Brain microvascular endothelial cell (primary cell): ENCODE results near the gene UBE2H.
A peak's percentile ranks its signal among the peaks of the same experiment; 100 is the strongest.

ENCODE experiments used
- DNase-seq: peaks from one replicate; pipeline ENCODE4 v3.0.0-alpha.2; 2020
- H3K27ac ChIP-seq: fragments of 250-450 bp; sonication (Bioruptor Pico); 2 replicates; pipeline ENCODE4 v1.5.1; 2020; ENCODE audit warnings: mild to moderate bottlenecking, moderate library complexity
- H3K27me3 ChIP-seq: fragments of 250-450 bp; sonication (Bioruptor Pico); replicated peaks from 2 replicates; pipeline ENCODE4 v1.5.1; 2020; ENCODE audit warnings: mild to moderate bottlenecking
- H3K36me3 ChIP-seq: fragments of 250-450 bp; sonication (Bioruptor Pico); replicated peaks from 2 replicates; pipeline ENCODE4 v1.5.1; 2020; ENCODE audit warnings: mild to moderate bottlenecking
- H3K4me3 ChIP-seq: 2 replicates; pipeline ENCODE4 v1.5.1; 2011; ENCODE audit warnings: low read depth, mild to moderate bottlenecking, control low read depth, low read length, moderate library complexity
- in situ Hi-C: cut with HindIII; loops from 2 replicates; pipeline ENCODE4 v1.10.0; 2017; ENCODE audit warnings: low sequenced_read_pairs, low pct_ligation_motif_present
- TF ChIP-seq, protein P1 (sequence below): IDR thresholded peaks from 2 replicates; pipeline ENCODE4 v1.5.1; 2011; ENCODE audit warnings: low read depth, mild to moderate bottlenecking, moderate library complexity, low read length, control low read depth, inconsistent platforms; ENCODE audit errors: missing control alignments

UBE2H gene

GRCh38 chr7:129855935-129856717, 96.6 kb downstream of the UBE2H start:
- no peak for DNase-seq
- H3K36me3 ChIP-seq: no peaks in the 10 kb centered on the region
- peak overlapping the region; percentile 84 for H3K27ac ChIP-seq
- H3K27me3 ChIP-seq: no peaks in the 10 kb centered on the region
- H3K4me3 ChIP-seq: no peak overlapping the region
- TF ChIP-seq, protein P1, sequence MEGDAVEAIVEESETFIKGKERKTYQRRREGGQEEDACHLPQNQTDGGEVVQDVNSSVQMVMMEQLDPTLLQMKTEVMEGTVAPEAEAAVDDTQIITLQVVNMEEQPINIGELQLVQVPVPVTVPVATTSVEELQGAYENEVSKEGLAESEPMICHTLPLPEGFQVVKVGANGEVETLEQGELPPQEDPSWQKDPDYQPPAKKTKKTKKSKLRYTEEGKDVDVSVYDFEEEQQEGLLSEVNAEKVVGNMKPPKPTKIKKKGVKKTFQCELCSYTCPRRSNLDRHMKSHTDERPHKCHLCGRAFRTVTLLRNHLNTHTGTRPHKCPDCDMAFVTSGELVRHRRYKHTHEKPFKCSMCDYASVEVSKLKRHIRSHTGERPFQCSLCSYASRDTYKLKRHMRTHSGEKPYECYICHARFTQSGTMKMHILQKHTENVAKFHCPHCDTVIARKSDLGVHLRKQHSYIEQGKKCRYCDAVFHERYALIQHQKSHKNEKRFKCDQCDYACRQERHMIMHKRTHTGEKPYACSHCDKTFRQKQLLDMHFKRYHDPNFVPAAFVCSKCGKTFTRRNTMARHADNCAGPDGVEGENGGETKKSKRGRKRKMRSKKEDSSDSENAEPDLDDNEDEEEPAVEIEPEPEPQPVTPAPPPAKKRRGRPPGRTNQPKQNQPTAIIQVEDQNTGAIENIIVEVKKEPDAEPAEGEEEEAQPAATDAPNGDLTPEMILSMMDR: no peak
- in situ Hi-C loops: no loop called here

- peak; percentile 91 for DNase-seq
- H3K27me3 ChIP-seq: no peaks in the 10 kb centered on the region
- peak overlapping the region; percentile 84 for H3K27ac ChIP-seq
- no peak overlapping the region for H3K4me3 ChIP-seq
- TF ChIP-seq, protein P1: no peak
- in situ Hi-C loops: no loop called here
- H3K36me3 ChIP-seq: no peaks in the 10 kb centered on the region
These were observed 97.5 kb downstream of the UBE2H start for GRCh38 chr7:129855234-129855673.

DNA sequence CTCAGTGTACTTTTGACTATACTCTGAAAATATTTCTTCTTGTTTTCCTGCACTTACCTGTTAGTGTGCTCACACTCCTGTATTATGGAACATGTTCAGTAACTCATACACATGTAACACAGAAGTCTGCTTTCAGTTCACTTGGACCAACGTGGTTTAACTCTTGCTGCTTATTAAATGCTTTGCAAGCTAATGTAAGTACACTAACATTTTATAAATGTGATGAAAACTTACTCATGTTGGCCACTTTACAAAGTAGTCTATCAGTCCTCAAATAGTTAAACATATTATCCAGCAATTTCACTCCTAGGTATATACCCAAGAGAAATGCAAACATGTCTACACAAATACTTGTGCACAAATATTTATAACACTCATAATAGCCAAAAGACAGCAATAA, 98.4 kb downstream of the UBE2H start:
- no peaks in the 10 kb centered on the region for H3K36me3 ChIP-seq
- TF ChIP-seq, protein P1: no peak
- peak overlapping the region; percentile 84 for H3K27ac ChIP-seq
- no peak for DNase-seq
- H3K27me3 ChIP-seq: no peaks in the 10 kb centered on the region
- in situ Hi-C loops: no loop called here
- H3K4me3 ChIP-seq: no peak overlapping the region

- H3K36me3 ChIP-seq: no peaks in the 10 kb centered on the region
- peak overlapping the region; percentile 84 for H3K27ac ChIP-seq
- H3K4me3 ChIP-seq: no peak overlapping the region
- DNase-seq: no peak
- H3K27me3 ChIP-seq: no peaks in the 10 kb centered on the region
- in situ Hi-C loops: no loop called here
- TF ChIP-seq, protein P1: no peak
These were observed 99.0 kb downstream of the UBE2H start for GRCh38 chr7:129853661-129854268.

DNA sequence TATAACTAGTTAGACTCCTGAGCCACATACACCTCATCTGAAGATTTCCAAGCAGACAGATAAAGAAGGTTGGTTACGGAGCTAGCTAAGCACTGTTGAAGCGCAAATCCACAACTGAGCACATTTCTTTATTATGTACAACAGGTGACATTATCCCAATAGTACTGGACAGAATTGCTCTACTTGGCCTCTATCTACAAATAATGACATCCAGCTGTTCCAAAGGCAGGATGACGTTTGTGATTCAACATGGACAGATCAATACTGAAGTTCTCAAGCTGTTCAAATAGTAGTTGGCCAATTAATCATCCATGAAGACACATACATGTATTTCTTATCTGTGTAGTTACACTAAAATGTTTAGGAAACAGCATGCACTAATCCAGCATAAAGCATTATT, 101.0 kb downstream of the UBE2H start:
- no peaks in the 10 kb centered on the region for H3K27me3 ChIP-seq
- H3K36me3 ChIP-seq: no peaks in the 10 kb centered on the region
- TF ChIP-seq, protein P1: no peak
- no peak overlapping the region for H3K27ac ChIP-seq
- no peak for DNase-seq
- H3K4me3 ChIP-seq: no peak overlapping the region
- in situ Hi-C loops: no loop called here
